Vagina (tissue), 2 donors: ENCODE results near the gene YOD1.

Experiments used
- CTCF ChIP-seq, 3 experiments: fragments of 450-650 bp in 2 of 3; fragments of 200-600 bp in 1 of 3; sonication (generic) in 1 of 3; IDR thresholded peaks; one replicate each; pipeline ENCODE4 v1.5.1; 2017 to 2019; ENCODE audit warnings: antibody characterized with exemption in 3 of 3, mild to moderate bottlenecking in 2 of 3, moderate library complexity in 2 of 3
- POLR2A ChIP-seq, 2 donors: fragments of 450-650 bp; IDR thresholded peaks; one replicate each; pipeline ENCODE4 v1.6.1; 2017; ENCODE audit warnings: antibody characterized with exemption in 2 of 2, mild to moderate bottlenecking in 2 of 2, moderate library complexity in 2 of 2
- POLR2AphosphoS5 ChIP-seq, 2 donors: sonication (generic); formaldehyde crosslinking; IDR thresholded peaks; one replicate each; pipeline ENCODE4 v1.9.0; 2017; ENCODE audit warnings: antibody characterized with exemption in 2 of 2, mild to moderate bottlenecking in 2 of 2, low read depth in 1 of 2; ENCODE audit not compliant: insufficient read depth in 1 of 2

- no peak for TF ChIP-seq POLR2AphosphoS5 (IDR thresholded peaks at IDR 0.05; ENCODE audit: insufficient read depth in 1 of 2, low read depth in 1 of 2)
- no peak for TF ChIP-seq CTCF (IDR thresholded peaks at IDR 0.05)
- TF ChIP-seq POLR2A (IDR thresholded peaks at IDR 0.05): no peak
These were observed 20.4 kb upstream of the YOD1 start for GRCh38 chr1:207071426-207071825.
